ENCODE results near the gene RSU1.

The RSU1 gene

GRCh38 chr10:16679511-16679910, 137.7 kb downstream of the RSU1 start:
- H3K4me3 ChIP-seq (ENCODE audit: low read depth, low read length): no peak overlapping the region
- no peak for DNase-seq (ENCODE audit: low read depth)
- TF ChIP-seq CTCF (IDR thresholded peaks at IDR 0.05; ENCODE audit: insufficient read depth, low read depth, low read length, missing control alignments): no peak

GRCh38 chr10:16675334-16675733, 141.9 kb downstream of the RSU1 start:
- TF ChIP-seq CTCF (IDR thresholded peaks at IDR 0.05; ENCODE audit: insufficient read depth, low read depth, low read length, missing control alignments): no peak
- H3K4me3 ChIP-seq (ENCODE audit: low read depth, low read length): no peak overlapping the region
- no peak for DNase-seq (ENCODE audit: low read depth)

GRCh38 chr10:16674147-16674703, 143.0 kb downstream of the RSU1 start:
- no peak for TF ChIP-seq CTCF (IDR thresholded peaks at IDR 0.05; ENCODE audit: insufficient read depth, low read depth, low read length, missing control alignments)
- H3K4me3 ChIP-seq (ENCODE audit: low read depth, low read length): no peak overlapping the region
- DNase-seq (ENCODE audit: low read depth): no peak

- no peak for TF ChIP-seq CTCF (IDR thresholded peaks at IDR 0.05; ENCODE audit: insufficient read depth, low read depth, low read length, missing control alignments)
- no peak for DNase-seq (ENCODE audit: low read depth)
- no peak overlapping the region for H3K4me3 ChIP-seq (ENCODE audit: low read depth, low read length)
These were observed 143.8 kb downstream of the RSU1 start for GRCh38 chr10:16673443-16673842.

- DNase-seq (ENCODE audit: low read depth): no peak
- TF ChIP-seq CTCF (IDR thresholded peaks at IDR 0.05; ENCODE audit: insufficient read depth, low read depth, low read length, missing control alignments): no peak
- H3K4me3 ChIP-seq (ENCODE audit: low read depth, low read length): no peak overlapping the region
These were observed 153.8 kb downstream of the RSU1 start for GRCh38 chr10:16663444-16663843.

GRCh38 chr10:16662923-16663322, 154.3 kb downstream of the RSU1 start:
- H3K4me3 ChIP-seq (ENCODE audit: low read depth, low read length): no peak overlapping the region
- no peak for DNase-seq (ENCODE audit: low read depth)
- no peak for TF ChIP-seq CTCF (IDR thresholded peaks at IDR 0.05; ENCODE audit: insufficient read depth, low read depth, low read length, missing control alignments)

- TF ChIP-seq CTCF (IDR thresholded peaks at IDR 0.05; ENCODE audit: insufficient read depth, low read depth, low read length, missing control alignments): no peak
- DNase-seq (ENCODE audit: low read depth): no peak
- H3K4me3 ChIP-seq (ENCODE audit: low read depth, low read length): no peak overlapping the region
These were observed 160.3 kb downstream of the RSU1 start for GRCh38 chr10:16656895-16657294.
